GM19455 (cell line): Measurements from ENCODE around the gene TSPAN4.

Experiments
- ATAC-seq: cut with Tn5 transposase; IDR thresholded peaks from one replicate; pipeline ENCODE4 v1.9.1; 2021; ENCODE audit not compliant: unreplicated experiment

The TSPAN4 gene

GRCh38 chr11:883527-883926 is 40.9 kb downstream of the TSPAN4 start:
- ATAC-seq, result no peak

GRCh38 chr11:884578-885070 is 42.0 kb downstream of the TSPAN4 start:
- no peak for ATAC-seq

GRCh38 chr11:886568-886967 is 43.9 kb downstream of the TSPAN4 start:
- ATAC-seq, result no peak

GRCh38 chr11:887589-887988 is 44.9 kb downstream of the TSPAN4 start:
- no peak for ATAC-seq

- no peak for ATAC-seq
Measured at GRCh38 chr11:888310-889212, 45.9 kb downstream of the TSPAN4 start.

- ATAC-seq, result no peak
Measured at GRCh38 chr11:889257-889656, 46.6 kb downstream of the TSPAN4 start.

- no peak for ATAC-seq
Measured at GRCh38 chr11:889687-890475, 47.2 kb downstream of the TSPAN4 start.

GRCh38 chr11:890794-891540 is 48.3 kb downstream of the TSPAN4 start:
- no peak for ATAC-seq

GRCh38 chr11:893008-893654 is 50.5 kb downstream of the TSPAN4 start:
- ATAC-seq, result no peak

GRCh38 chr11:894575-895201 is 52.0 kb downstream of the TSPAN4 start:
- no peak for ATAC-seq

GRCh38 chr11:895331-896110 is 52.9 kb downstream of the TSPAN4 start:
- ATAC-seq, result no peak

- no peak for ATAC-seq
Measured at GRCh38 chr11:897253-898142, 54.8 kb downstream of the TSPAN4 start.

- no peak for ATAC-seq
Measured at GRCh38 chr11:898143-898511, 55.5 kb downstream of the TSPAN4 start.

GRCh38 chr11:898540-899190 is 56.0 kb downstream of the TSPAN4 start:
- ATAC-seq, result no peak

- no peak for ATAC-seq
Measured at GRCh38 chr11:899724-900123, 57.1 kb downstream of the TSPAN4 start.

GRCh38 chr11:900545-900944 is 57.9 kb downstream of the TSPAN4 start:
- ATAC-seq, result no peak

- ATAC-seq, result no peak
Measured at GRCh38 chr11:901452-902061, 58.9 kb downstream of the TSPAN4 start.

- ATAC-seq, result no peak
Measured at GRCh38 chr11:904380-904779, 61.7 kb downstream of the TSPAN4 start.
